ENCODE measurements around the gene INTS15. TPM values are rescaled to one million over a fixed set of nuclear protein-coding genes. Genes with fewer than 3 reads are reported as not detected.

INTS15 gene
- total and polyA plus RNA-seq, 10 of the 15 experiments (the other 5 are each of a cell fraction or from before 2014, with no cell fraction given) = 0.89 to 28.2 (median 16.8) TPM

DNA sequence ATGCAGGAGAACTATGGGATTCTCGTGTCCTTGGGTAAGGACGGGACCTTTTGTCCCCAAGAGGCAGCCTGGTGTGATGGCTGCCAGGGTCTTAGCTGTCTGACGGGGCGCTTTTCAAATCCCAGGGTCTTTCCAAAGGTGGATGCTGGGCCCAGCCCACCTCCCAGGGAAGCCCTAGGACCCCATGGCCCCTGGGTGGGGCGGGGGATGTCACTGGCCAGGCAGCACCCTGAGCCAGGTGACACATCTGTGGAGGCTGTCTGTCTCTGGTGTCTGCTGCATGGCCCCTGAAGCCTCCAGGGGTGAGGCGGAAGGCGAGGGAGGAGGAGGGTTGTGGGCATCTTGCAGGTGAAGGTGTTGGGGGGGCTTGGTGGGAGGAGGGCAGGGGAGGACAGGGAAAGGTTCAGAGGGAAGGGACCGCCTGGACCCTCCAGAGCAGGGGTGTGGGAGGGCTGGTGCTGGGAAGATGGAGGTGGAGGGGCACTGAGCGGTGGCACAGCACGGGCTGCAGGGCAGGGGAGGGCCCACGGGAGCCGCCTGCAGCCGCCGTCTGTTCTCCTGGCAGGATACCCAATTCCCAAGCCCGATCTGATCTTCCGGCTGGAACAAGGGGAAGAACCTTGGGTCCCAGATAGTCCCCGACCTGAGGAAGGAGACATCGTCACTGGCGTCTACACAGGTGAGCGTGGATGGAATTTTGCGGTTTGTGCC, 54.2 kb downstream of the INTS15 start:
- no peak overlapping the region for H3K9ac ChIP-seq (ENCODE audit: control insufficient read depth, insufficient read depth, low read length)
- ATAC-seq (no peak), FAIRE-seq (no peak), DNase-seq (ENCODE audit: low read depth, low spot score) (no peak)
- ChIA-PET POLR2A (no interaction called here), RAD21 (ENCODE audit: unreplicated experiment) (no interaction called here), SMC1A (ENCODE audit: uncharacterized antibody, unreplicated experiment) (no interaction called here), CTCF (no interaction called here)
- H3K79me2 ChIP-seq (ENCODE audit: control insufficient read depth, insufficient read depth, low read length) = peaks cover under 1% of the 10 kb centered on the region; the same call in 1 of the 2 replicates
- TF ChIP-seq USF2 (IDR thresholded peaks at IDR 0.05; ENCODE audit: borderline replicate concordance, low read depth, low read length) (no peak), CREM (IDR thresholded peaks at IDR 0.05; ENCODE audit: low read depth) (no peak), POLR2A (IDR thresholded peaks at IDR 0.05; ENCODE audit: low read depth, low read length) (peak; percentile 26; the same call in 1 of the 2 replicates), E4F1 (IDR thresholded peaks at IDR 0.05; ENCODE audit: borderline replicate concordance, partially characterized antibody) (no peak), WRNIP1 (IDR thresholded peaks at IDR 0.05; ENCODE audit: borderline replicate concordance, low read depth, low read length) (no peak), SREBF1 (IDR thresholded peaks at IDR 0.05; ENCODE audit: low read length) (no peak)
- H3K36me3 ChIP-seq (ENCODE audit: control insufficient read depth in 2 of 2, insufficient read depth in 2 of 2, low read length in 1 of 2) = peaks cover 5 to 37% of the 10 kb centered on the region in 2 experiments
- H3K4me3 ChIP-seq = no peak overlapping the region
- H3K9me3 ChIP-seq (replicated peaks; ENCODE audit: control insufficient read depth, insufficient read depth, low read length) = no peaks in the 10 kb centered on the region; the same call in 2 of the 3 replicates
- H3K27me3 ChIP-seq (replicated peaks in 1 of 2; ENCODE audit: control insufficient read depth in 2 of 2, insufficient read depth in 2 of 2, low read length in 1 of 2) = no peaks in the 10 kb centered on the region
- 99% methylated on average over 21 of the region's 21 CpGs for WGBS (ENCODE audit: insufficient coverage, insufficient replicate concordance, low lambda C conversion rate, missing lambda C conversion rate)
- no peaks in the 10 kb centered on the region for H3K4me1 ChIP-seq (ENCODE audit: control insufficient read depth, insufficient read depth, low read length)
- intact Hi-C loops (cut with micrococcal nuclease; ENCODE audit: unreplicated experiment) = no loop called here
- in situ Hi-C loops (cut with MboI) = no loop called here
- no TSS peak for BruUV-seq (replicated peaks)
- H2AFZ ChIP-seq (ENCODE audit: control insufficient read depth, low read depth, low read length) = no peak overlapping the region
- H3K27ac ChIP-seq (ENCODE audit: control insufficient read depth, insufficient read depth) = no peak overlapping the region
- H4K20me1 ChIP-seq (ENCODE audit: control insufficient read depth, insufficient read depth) = no peaks in the 10 kb centered on the region
- H3K4me2 ChIP-seq (ENCODE audit: control insufficient read depth, insufficient read depth) = no peak overlapping the region
